HG02981 (cell line): ENCODE results near the gene PTPRD.

Source experiments
- ATAC-seq: cut with Tn5 transposase; IDR thresholded peaks from one replicate; pipeline ENCODE4 v1.9.1; 2021; ENCODE audit warnings: mild to moderate bottlenecking, moderate library complexity; ENCODE audit not compliant: unreplicated experiment

PTPRD gene

DNA sequence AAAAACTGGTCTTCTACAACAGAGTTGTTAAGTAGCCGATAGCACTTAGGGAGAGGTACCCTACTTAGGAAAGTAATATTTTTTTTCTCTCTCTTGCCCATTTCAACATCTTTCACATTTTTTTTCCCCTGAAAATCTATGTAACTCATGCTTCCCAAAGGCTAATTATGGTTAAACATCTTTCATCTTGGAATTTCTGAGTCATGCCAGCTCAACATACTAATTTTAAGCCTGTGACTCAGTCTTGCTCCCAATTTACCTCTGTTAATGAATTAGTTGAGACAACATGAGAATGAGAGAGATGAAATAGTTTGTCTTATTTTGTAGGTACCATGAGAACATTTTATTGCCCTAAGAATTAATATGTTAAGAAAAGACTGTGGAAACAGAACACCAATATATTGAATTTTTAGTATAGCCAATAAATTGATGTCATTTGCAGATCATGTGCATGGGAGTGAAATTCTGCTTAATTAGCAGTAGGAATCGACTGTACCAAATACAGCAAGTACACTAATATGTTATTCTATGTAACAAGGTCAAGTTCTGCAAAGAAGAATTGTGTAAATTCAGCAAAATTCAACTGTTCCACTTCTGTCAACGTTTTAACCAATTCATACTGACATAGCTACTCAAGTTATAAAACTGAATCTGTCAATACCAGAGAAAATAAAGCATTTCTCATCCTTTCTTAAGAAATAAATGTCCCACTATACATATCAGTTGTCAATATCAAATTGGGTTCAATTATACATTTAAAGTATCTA lies 550.0 kb downstream of the PTPRD start:
- ATAC-seq: no peak

- no peak for ATAC-seq
Observed at GRCh38 chr9:10059044-10059443, 553.8 kb downstream of the PTPRD start.

- no peak for ATAC-seq
Observed at GRCh38 chr9:10055886-10056395, 556.9 kb downstream of the PTPRD start.

DNA sequence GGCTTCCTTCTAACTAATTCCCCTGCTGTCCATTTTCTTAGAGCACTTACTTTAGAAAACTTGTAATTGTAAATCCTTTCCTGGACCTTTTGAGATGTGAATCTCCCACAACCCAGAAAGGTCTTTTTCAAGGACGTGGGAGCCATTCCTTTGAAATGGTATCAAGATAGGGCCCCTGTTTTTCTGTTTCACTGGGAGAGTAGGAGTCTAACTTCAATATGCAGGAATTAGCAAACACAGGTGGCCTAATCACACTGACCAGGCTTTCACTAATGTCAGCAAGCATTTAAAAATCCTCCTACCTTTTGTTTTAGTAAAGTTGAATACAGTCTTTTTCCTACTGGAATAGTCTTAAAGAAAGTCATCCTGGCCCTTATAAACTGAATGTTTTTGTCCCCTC lies 558.3 kb downstream of the PTPRD start:
- ATAC-seq: no peak

- ATAC-seq: no peak
Observed at GRCh38 chr9:10052916-10053315, 559.9 kb downstream of the PTPRD start.

- no peak for ATAC-seq
Observed at GRCh38 chr9:10052181-10052580, 560.6 kb downstream of the PTPRD start.

DNA sequence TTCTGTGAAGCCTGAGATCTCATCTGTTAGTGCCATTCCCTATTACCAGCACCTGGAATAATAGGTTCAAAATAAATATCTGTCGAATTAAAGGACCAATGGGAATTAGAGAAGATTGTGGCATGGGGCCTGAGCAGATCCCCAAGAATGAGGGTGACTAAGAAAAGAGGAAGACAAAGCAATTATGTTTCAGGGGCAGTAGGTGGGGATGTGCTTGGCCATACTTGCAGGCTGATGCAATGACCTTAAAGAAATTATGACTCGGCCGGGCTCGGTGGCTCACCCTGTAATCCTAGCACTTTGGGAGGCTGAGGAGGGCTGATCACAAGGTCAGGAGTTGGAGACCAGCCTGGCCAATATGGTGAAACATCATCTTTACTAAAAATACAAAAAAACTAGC lies 562.8 kb downstream of the PTPRD start:
- ATAC-seq: no peak

- ATAC-seq: no peak
Observed at GRCh38 chr9:10048994-10049393, 563.8 kb downstream of the PTPRD start.

DNA sequence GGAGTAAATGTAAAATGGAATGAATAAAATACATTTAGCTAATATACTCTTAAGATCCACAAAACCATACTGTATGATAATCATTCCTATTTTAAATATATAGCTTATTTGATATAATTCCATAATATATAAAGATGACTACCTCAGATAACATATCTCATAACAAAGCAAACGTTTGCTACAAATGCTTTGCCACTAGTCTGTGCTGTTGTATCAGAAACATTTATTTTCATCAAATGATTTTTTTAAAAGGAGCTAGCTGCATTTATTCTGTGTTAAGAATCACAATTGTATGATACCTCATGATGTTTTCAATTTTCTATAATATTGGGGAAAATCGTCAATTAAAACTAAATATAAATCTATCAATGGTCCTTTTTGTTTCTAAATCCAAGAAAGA lies 567.2 kb downstream of the PTPRD start:
- no peak for ATAC-seq

GRCh38 chr9:10041726-10042229 lies 571.0 kb downstream of the PTPRD start:
- ATAC-seq: no peak

- no peak for ATAC-seq
Observed at GRCh38 chr9:10036095-10036494, 576.7 kb downstream of the PTPRD start.

DNA sequence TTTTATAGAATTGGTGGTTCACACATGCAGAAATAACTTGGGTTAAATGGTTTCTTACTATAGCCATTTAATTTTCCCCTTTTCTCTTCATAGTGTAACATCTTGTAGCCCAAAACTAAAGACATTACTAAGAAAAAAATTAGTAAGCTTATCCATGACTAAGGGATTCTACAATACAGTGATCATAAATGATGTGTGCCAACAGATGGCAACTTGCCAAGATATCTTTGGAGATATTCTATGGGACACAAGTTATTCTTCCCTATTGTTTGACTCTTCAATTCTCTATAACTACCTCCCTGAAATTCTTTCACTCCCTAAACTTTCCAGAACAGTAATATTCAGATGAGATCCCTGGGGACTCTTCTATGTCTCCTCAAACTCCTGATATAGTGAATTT lies 580.6 kb downstream of the PTPRD start:
- ATAC-seq: no peak

GRCh38 chr9:10026443-10026984 lies 586.3 kb downstream of the PTPRD start:
- ATAC-seq: no peak

DNA sequence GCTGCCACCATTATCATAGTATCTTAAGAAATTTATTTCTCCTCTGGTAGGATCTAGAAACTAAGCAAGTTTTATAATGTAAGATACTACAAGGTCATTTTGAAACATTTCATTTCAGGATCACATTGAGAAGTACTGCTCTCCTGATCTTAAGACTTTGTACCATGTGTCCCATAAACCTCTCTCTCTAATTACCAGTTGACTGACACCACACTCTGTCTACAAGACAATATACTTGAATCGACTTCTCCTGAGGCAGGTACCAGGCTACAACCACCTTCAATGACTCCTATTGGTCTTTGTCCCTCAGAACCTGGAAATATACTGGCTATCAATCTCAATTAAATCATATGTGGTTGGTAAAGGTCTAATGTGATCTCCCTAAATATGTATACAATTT lies 597.0 kb downstream of the PTPRD start:
- ATAC-seq: no peak

GRCh38 chr9:10014889-10015288 lies 597.9 kb downstream of the PTPRD start:
- no peak for ATAC-seq

GRCh38 chr9:10009401-10009800 lies 603.4 kb downstream of the PTPRD start:
- ATAC-seq: no peak

- ATAC-seq: no peak
Observed at GRCh38 chr9:10008101-10008799, 604.6 kb downstream of the PTPRD start.

- ATAC-seq: no peak
Observed at GRCh38 chr9:10007356-10007755, 605.4 kb downstream of the PTPRD start.

- ATAC-seq: no peak
Observed at GRCh38 chr9:10005206-10005605, 607.6 kb downstream of the PTPRD start.

GRCh38 chr9:10003047-10003446 lies 609.8 kb downstream of the PTPRD start:
- no peak for ATAC-seq

- ATAC-seq: no peak
Observed at GRCh38 chr9:10000669-10001068, 612.1 kb downstream of the PTPRD start.
